Ovary (tissue), 3 donors: ENCODE data around the gene UBE3D.

Experiments used
- CTCF ChIP-seq, 3 donors: fragments of 450-650 bp in 2 of 3; fragments of 200-600 bp in 1 of 3; IDR thresholded peaks; one replicate each; pipeline versions ENCODE4 v1.5.1 to v1.8.0; 2016 to 2022; ENCODE audit warnings: antibody characterized with exemption in 3 of 3, mild to moderate bottlenecking in 1 of 3
- EP300 ChIP-seq: sonication (generic); formaldehyde crosslinking; IDR thresholded peaks from one replicate; pipeline ENCODE4 v1.6.1; 2017; ENCODE audit warnings: antibody characterized with exemption
- donor health status: DM: no; HTN: no; CAD: no.

- TF ChIP-seq CTCF (IDR thresholded peaks at IDR 0.05) (no peak), EP300 (no peak)
Observed at GRCh38 chr6:83006270-83006905, 59.3 kb downstream of the UBE3D start.
